Measurements from ENCODE around the gene CHSY3. TPM values are rescaled to one million over a fixed set of nuclear protein-coding genes. Genes with fewer than 3 reads are reported as not detected.

CHSY3 gene
- total and polyA plus RNA-seq, 2 experiments from 2014 or later, result 0.44 to 3.0 TPM

DNA sequence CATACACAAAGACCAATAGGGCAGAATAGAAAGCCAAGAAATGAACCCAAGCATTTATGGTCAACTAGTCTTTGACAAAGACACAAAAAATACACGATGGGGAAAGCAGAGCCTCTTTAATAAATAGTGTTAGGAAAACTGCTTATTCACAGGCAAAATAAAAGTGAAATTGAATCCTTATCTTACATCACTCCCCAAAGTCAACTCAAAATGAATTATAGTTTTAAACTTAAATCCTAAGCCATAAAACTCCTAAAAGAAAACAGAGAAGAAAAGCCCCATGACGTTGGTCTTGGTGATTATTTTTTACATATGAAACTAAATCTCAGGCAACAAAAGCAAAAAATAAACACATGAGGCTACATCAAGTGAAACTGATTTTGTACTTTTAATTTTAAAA lies 46.8 kb downstream of the CHSY3 start:
- no peaks in the 10 kb centered on the region for H3K4me1 Mint-ChIP-seq
- H3K27ac ChIP-seq (ENCODE audit: low read depth), result no peak overlapping the region
- DNase-seq (ENCODE audit: low spot score), result no peak
- no peak overlapping the region for H3K4me3 Mint-ChIP-seq
- H2AFZ ChIP-seq, result no peak overlapping the region
- no peaks in the 10 kb centered on the region for H3K79me2 ChIP-seq (replicated peaks; ENCODE audit: insufficient read depth)
- H3K9me3 Mint-ChIP-seq, result no peaks in the 10 kb centered on the region; the same call in 2 of the 3 replicates
- H4K20me1 ChIP-seq (replicated peaks; ENCODE audit: insufficient read depth), result no peaks in the 10 kb centered on the region
- no peaks in the 10 kb centered on the region for H3K36me3 ChIP-seq (ENCODE audit: insufficient read depth)
- H3K4me1 ChIP-seq (ENCODE audit: insufficient read depth), result no peaks in the 10 kb centered on the region
- H3K27ac Mint-ChIP-seq, result no peak overlapping the region
- H3K36me3 Mint-ChIP-seq (ENCODE audit: low read depth), result no peaks in the 10 kb centered on the region
- no peaks in the 10 kb centered on the region for H3F3A ChIP-seq (replicated peaks; ENCODE audit: low read depth)
- no peak overlapping the region for H3K4me2 ChIP-seq
- H3K27me3 Mint-ChIP-seq (ENCODE audit: insufficient read depth, low read depth, poor library complexity), result no peaks in the 10 kb centered on the region
- no peaks in the 10 kb centered on the region for H3K27me3 ChIP-seq (ENCODE audit: insufficient read depth)
- TF ChIP-seq, protein P1, sequence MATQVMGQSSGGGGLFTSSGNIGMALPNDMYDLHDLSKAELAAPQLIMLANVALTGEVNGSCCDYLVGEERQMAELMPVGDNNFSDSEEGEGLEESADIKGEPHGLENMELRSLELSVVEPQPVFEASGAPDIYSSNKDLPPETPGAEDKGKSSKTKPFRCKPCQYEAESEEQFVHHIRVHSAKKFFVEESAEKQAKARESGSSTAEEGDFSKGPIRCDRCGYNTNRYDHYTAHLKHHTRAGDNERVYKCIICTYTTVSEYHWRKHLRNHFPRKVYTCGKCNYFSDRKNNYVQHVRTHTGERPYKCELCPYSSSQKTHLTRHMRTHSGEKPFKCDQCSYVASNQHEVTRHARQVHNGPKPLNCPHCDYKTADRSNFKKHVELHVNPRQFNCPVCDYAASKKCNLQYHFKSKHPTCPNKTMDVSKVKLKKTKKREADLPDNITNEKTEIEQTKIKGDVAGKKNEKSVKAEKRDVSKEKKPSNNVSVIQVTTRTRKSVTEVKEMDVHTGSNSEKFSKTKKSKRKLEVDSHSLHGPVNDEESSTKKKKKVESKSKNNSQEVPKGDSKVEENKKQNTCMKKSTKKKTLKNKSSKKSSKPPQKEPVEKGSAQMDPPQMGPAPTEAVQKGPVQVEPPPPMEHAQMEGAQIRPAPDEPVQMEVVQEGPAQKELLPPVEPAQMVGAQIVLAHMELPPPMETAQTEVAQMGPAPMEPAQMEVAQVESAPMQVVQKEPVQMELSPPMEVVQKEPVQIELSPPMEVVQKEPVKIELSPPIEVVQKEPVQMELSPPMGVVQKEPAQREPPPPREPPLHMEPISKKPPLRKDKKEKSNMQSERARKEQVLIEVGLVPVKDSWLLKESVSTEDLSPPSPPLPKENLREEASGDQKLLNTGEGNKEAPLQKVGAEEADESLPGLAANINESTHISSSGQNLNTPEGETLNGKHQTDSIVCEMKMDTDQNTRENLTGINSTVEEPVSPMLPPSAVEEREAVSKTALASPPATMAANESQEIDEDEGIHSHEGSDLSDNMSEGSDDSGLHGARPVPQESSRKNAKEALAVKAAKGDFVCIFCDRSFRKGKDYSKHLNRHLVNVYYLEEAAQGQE (IDR thresholded peaks at IDR 0.05; ENCODE audit: unreplicated experiment), result no peak
- TF ChIP-seq JUNB (IDR thresholded peaks at IDR 0.05; ENCODE audit: unreplicated experiment), result no peak
- TF ChIP-seq STAT1 (IDR thresholded peaks at IDR 0.05; ENCODE audit: unreplicated experiment), result no peak
- TF ChIP-seq POLR2AphosphoS5 (IDR thresholded peaks at IDR 0.05; ENCODE audit: low read depth), result no peak
- TF ChIP-seq ZNF114 (CRISPR knock-in tag; IDR thresholded peaks at IDR 0.05), result no peak
- TF ChIP-seq EZH2phosphoT487 (IDR thresholded peaks at IDR 0.05; ENCODE audit: unreplicated experiment), result no peak
- TF ChIP-seq ZNF331 (CRISPR knock-in tag; IDR thresholded peaks at IDR 0.05; ENCODE audit: low read depth), result no peak
- TF ChIP-seq, protein P2, sequence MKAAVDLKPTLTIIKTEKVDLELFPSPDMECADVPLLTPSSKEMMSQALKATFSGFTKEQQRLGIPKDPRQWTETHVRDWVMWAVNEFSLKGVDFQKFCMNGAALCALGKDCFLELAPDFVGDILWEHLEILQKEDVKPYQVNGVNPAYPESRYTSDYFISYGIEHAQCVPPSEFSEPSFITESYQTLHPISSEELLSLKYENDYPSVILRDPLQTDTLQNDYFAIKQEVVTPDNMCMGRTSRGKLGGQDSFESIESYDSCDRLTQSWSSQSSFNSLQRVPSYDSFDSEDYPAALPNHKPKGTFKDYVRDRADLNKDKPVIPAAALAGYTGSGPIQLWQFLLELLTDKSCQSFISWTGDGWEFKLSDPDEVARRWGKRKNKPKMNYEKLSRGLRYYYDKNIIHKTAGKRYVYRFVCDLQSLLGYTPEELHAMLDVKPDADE (IDR thresholded peaks at IDR 0.05), result no peak
- no peak for TF ChIP-seq NANOG (IDR thresholded peaks at IDR 0.05; ENCODE audit: borderline replicate concordance)
- TF ChIP-seq, protein P3, sequence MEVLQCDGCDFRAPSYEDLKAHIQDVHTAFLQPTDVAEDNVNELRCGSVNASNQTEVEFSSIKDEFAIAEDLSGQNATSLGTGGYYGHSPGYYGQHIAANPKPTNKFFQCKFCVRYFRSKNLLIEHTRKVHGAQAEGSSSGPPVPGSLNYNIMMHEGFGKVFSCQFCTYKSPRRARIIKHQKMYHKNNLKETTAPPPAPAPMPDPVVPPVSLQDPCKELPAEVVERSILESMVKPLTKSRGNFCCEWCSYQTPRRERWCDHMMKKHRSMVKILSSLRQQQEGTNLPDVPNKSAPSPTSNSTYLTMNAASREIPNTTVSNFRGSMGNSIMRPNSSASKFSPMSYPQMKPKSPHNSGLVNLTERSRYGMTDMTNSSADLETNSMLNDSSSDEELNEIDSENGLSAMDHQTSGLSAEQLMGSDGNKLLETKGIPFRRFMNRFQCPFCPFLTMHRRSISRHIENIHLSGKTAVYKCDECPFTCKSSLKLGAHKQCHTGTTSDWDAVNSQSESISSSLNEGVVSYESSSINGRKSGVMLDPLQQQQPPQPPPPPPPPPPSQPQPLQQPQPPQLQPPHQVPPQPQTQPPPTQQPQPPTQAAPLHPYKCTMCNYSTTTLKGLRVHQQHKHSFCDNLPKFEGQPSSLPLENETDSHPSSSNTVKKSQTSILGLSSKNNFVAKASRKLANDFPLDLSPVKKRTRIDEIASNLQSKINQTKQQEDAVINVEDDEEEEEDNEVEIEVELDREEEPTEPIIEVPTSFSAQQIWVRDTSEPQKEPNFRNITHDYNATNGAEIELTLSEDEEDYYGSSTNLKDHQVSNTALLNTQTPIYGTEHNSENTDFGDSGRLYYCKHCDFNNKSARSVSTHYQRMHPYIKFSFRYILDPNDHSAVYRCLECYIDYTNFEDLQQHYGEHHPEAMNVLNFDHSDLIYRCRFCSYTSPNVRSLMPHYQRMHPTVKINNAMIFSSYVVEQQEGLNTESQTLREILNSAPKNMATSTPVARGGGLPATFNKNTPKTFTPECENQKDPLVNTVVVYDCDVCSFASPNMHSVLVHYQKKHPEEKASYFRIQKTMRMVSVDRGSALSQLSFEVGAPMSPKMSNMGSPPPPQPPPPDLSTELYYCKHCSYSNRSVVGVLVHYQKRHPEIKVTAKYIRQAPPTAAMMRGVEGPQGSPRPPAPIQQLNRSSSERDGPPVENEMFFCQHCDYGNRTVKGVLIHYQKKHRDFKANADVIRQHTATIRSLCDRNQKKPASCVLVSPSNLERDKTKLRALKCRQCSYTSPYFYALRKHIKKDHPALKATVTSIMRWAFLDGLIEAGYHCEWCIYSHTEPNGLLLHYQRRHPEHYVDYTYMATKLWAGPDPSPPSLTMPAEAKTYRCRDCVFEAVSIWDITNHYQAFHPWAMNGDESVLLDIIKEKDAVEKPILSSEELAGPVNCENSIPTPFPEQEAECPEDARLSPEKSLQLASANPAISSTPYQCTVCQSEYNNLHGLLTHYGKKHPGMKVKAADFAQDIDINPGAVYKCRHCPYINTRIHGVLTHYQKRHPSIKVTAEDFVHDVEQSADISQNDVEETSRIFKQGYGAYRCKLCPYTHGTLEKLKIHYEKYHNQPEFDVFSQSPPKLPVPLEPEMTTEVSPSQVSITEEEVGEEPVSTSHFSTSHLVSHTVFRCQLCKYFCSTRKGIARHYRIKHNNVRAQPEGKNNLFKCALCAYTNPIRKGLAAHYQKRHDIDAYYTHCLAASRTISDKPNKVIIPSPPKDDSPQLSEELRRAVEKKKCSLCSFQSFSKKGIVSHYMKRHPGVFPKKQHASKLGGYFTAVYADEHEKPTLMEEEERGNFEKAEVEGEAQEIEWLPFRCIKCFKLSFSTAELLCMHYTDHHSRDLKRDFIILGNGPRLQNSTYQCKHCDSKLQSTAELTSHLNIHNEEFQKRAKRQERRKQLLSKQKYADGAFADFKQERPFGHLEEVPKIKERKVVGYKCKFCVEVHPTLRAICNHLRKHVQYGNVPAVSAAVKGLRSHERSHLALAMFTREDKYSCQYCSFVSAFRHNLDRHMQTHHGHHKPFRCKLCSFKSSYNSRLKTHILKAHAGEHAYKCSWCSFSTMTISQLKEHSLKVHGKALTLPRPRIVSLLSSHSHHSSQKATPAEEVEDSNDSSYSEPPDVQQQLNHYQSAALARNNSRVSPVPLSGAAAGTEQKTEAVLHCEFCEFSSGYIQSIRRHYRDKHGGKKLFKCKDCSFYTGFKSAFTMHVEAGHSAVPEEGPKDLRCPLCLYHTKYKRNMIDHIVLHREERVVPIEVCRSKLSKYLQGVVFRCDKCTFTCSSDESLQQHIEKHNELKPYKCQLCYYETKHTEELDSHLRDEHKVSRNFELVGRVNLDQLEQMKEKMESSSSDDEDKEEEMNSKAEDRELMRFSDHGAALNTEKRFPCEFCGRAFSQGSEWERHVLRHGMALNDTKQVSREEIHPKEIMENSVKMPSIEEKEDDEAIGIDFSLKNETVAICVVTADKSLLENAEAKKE (CRISPR knock-in tag; IDR thresholded peaks at IDR 0.05), result no peak
- TF ChIP-seq EZH2 (IDR thresholded peaks at IDR 0.05; ENCODE audit: low read depth, unreplicated experiment), result no peak
- TF ChIP-seq, protein P4, sequence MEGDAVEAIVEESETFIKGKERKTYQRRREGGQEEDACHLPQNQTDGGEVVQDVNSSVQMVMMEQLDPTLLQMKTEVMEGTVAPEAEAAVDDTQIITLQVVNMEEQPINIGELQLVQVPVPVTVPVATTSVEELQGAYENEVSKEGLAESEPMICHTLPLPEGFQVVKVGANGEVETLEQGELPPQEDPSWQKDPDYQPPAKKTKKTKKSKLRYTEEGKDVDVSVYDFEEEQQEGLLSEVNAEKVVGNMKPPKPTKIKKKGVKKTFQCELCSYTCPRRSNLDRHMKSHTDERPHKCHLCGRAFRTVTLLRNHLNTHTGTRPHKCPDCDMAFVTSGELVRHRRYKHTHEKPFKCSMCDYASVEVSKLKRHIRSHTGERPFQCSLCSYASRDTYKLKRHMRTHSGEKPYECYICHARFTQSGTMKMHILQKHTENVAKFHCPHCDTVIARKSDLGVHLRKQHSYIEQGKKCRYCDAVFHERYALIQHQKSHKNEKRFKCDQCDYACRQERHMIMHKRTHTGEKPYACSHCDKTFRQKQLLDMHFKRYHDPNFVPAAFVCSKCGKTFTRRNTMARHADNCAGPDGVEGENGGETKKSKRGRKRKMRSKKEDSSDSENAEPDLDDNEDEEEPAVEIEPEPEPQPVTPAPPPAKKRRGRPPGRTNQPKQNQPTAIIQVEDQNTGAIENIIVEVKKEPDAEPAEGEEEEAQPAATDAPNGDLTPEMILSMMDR (conservative IDR thresholded peaks at IDR 0.05; ENCODE audit: low read depth in 2 of 2), result no peak
- TF ChIP-seq CREB1 (CRISPR knock-in tag; IDR thresholded peaks at IDR 0.05; ENCODE audit: low read depth), result no peak
- no peak for ATAC-seq
- no peak overlapping the region for H3K4me3 ChIP-seq
- no peaks in the 10 kb centered on the region for H3K9me2 ChIP-seq (ENCODE audit: insufficient read depth)

Data from GM23338 (cell line).